ENCODE measurements around the gene TOR4A.
"Not testable (repeated sequence)": the region's sequence is repeated elsewhere in the genome, so short reads cannot be mapped to it uniquely, and the experiment has no call there.

Gene TOR4A

DNA sequence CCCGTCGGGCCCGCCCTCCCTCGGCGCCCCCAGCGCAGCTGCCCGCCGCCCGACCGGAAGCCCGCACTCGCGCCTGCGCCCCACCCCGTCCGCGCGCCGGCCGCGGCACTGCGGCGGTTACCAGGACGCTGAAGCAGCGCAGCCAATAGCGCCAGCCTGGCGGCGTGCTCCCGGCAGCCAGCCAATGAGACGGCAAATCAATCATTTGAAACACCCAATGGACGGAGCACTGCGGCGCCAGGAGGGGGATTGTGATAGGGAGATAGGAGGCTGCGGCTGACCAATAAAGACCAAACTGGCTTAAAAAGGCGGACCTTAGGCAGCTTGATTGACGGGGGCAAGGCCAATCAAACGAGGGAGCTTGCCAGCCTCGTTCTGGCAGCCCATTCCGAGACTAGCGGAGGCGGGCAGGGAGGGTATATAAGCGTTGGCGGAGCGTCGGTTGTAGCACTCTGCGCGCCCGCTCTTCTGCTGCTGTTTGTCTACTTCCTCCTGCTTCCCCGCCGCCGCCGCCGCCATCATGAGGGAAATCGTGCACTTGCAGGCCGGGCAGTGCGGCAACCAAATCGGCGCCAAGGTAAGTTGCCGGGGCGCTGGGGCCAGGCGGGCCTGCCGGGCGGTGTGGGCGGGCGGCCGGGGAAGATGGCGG lies 36.6 kb upstream of the TOR4A start, which contains the start of gene TUBB4B:
Gene TUBB4B (plus strand): TSS at position 447 of the 649 bp plus-strand sequence. CDS start 74 bp downstream, at position 521.
- Histone ChIP-seq H3K4me1 (ENCODE audit: control insufficient read depth in 1 of 2, insufficient read depth in 1 of 2, low read depth in 1 of 2, low read length in 1 of 2) (peaks cover 67 to 70% of the 10 kb centered on the region in 2 experiments), H3K36me3 (peaks cover 23% of the 10 kb centered on the region), H3K4me3 (ENCODE audit: low read depth in 1 of 2, low read length in 1 of 2) (peak within 1 kb of the TSS; percentile 79 to 96), H3K27me3 (peaks cover 1% of the 10 kb centered on the region), H3K27ac (peak within 1 kb of the TSS; percentile 96), H3K9me3 (no peaks in the 10 kb centered on the region)
- TF ChIP-seq, protein P1, sequence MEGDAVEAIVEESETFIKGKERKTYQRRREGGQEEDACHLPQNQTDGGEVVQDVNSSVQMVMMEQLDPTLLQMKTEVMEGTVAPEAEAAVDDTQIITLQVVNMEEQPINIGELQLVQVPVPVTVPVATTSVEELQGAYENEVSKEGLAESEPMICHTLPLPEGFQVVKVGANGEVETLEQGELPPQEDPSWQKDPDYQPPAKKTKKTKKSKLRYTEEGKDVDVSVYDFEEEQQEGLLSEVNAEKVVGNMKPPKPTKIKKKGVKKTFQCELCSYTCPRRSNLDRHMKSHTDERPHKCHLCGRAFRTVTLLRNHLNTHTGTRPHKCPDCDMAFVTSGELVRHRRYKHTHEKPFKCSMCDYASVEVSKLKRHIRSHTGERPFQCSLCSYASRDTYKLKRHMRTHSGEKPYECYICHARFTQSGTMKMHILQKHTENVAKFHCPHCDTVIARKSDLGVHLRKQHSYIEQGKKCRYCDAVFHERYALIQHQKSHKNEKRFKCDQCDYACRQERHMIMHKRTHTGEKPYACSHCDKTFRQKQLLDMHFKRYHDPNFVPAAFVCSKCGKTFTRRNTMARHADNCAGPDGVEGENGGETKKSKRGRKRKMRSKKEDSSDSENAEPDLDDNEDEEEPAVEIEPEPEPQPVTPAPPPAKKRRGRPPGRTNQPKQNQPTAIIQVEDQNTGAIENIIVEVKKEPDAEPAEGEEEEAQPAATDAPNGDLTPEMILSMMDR (IDR thresholded peaks at IDR 0.05), result peak; percentile 40

DNA sequence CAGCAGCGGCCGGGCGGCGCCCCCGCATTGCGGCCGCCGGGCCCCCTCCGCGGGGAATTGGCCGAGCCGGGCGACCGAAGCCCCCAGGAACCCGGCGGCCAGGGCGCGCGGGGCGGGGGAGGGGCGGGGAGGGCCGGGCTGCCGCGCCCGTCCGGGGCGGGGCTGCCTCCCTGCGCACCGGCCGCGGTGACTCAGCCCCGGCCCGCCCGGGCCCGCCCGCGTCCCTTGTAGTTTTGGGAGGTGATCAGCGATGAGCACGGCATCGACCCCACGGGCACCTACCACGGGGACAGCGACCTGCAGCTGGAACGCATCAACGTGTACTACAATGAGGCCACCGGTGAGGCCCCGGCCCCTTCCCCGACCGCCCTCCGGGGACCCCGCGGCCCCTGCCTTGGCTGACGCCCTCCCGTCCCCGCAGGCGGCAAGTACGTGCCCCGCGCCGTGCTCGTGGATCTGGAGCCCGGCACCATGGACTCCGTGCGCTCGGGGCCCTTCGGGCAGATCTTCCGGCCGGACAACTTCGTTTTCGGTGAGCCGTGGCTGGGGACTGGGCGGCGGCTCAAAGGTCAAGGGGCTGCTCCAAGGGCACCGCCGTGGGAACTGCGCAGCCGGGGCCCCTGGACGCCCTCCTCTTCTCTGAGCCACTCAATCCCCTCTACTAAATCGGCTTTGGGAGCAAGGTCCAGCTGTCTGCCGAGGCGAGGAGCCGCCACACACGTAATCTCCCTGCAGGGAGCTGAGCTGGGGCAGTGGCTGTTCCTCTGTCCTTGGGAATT lies 35.8 kb upstream of the TOR4A start:
- H3K36me3 ChIP-seq, result peaks cover 23% of the 10 kb centered on the region
- H3K27me3 ChIP-seq, result no peaks in the 10 kb centered on the region
- H3K4me1 ChIP-seq (ENCODE audit: control insufficient read depth in 1 of 2, insufficient read depth in 1 of 2, low read depth in 1 of 2, low read length in 1 of 2), result peaks cover 60 to 63% of the 10 kb centered on the region in 2 experiments
- peak overlapping the region; percentile 96 for H3K27ac ChIP-seq
- H3K4me3 ChIP-seq (ENCODE audit: low read depth in 1 of 2, low read length in 1 of 2), result peak overlapping the region; percentile 79 to 96
- no peaks in the 10 kb centered on the region for H3K9me3 ChIP-seq
- TF ChIP-seq, protein P1 (IDR thresholded peaks at IDR 0.05), result no peak

DNA sequence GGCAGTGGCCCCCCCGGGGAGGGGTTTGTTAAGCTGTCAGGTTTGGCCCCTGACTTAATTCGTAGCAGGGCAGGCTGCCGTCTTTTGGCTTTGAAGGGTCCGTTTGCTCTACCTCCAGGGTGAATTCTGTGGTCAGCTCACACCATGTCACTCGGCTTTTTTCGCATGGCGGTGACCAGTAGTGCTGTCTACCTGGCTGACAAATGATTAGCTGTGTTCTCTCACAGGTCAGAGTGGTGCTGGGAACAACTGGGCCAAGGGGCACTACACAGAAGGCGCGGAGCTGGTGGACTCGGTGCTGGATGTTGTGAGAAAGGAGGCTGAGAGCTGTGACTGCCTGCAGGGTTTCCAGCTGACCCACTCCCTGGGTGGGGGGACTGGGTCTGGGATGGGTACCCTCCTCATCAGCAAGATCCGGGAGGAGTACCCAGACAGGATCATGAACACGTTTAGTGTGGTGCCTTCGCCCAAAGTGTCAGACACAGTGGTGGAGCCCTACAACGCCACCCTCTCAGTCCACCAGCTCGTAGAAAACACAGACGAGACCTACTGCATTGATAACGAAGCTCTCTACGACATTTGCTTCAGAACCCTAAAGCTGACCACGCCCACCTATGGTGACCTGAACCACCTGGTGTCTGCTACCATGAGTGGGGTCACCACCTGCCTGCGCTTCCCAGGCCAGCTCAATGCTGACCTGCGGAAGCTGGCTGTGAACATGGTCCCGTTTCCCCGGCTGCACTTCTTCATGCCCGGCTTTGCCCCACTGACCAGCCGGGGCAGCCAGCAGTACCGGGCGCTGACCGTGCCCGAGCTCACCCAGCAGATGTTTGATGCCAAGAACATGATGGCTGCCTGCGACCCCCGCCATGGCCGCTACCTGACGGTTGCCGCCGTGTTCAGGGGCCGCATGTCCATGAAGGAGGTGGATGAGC lies 35.0 kb upstream of the TOR4A start:
- peaks cover 23% of the 10 kb centered on the region for H3K36me3 ChIP-seq
- TF ChIP-seq, protein P1 (IDR thresholded peaks at IDR 0.05), result no peak
- H3K27ac ChIP-seq, result peak overlapping the region; percentile 96
- H3K4me1 ChIP-seq (ENCODE audit: control insufficient read depth in 1 of 2, insufficient read depth in 1 of 2, low read depth in 1 of 2, low read length in 1 of 2), result peaks cover 51 to 54% of the 10 kb centered on the region in 2 experiments
- H3K9me3 ChIP-seq, result no peaks in the 10 kb centered on the region
- H3K4me3 ChIP-seq (ENCODE audit: low read depth in 1 of 2, low read length in 1 of 2), result peak overlapping the region; percentile 71 to 79
- H3K27me3 ChIP-seq, result no peaks in the 10 kb centered on the region

DNA sequence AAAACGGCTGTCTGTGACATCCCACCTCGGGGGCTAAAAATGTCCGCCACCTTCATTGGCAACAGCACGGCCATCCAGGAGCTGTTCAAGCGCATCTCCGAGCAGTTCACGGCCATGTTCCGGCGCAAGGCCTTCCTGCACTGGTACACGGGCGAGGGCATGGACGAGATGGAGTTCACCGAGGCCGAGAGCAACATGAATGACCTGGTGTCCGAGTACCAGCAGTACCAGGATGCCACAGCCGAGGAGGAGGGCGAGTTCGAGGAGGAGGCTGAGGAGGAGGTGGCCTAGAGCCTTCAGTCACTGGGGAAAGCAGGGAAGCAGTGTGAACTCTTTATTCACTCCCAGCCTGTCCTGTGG lies 34.3 kb upstream of the TOR4A start:
- H3K4me1 ChIP-seq (ENCODE audit: control insufficient read depth in 1 of 2, insufficient read depth in 1 of 2, low read depth in 1 of 2, low read length in 1 of 2), result peaks cover 44 to 47% of the 10 kb centered on the region in 2 experiments
- H3K4me3 ChIP-seq (ENCODE audit: low read depth in 1 of 2, low read length in 1 of 2), result not testable (repeated sequence)

DNA sequence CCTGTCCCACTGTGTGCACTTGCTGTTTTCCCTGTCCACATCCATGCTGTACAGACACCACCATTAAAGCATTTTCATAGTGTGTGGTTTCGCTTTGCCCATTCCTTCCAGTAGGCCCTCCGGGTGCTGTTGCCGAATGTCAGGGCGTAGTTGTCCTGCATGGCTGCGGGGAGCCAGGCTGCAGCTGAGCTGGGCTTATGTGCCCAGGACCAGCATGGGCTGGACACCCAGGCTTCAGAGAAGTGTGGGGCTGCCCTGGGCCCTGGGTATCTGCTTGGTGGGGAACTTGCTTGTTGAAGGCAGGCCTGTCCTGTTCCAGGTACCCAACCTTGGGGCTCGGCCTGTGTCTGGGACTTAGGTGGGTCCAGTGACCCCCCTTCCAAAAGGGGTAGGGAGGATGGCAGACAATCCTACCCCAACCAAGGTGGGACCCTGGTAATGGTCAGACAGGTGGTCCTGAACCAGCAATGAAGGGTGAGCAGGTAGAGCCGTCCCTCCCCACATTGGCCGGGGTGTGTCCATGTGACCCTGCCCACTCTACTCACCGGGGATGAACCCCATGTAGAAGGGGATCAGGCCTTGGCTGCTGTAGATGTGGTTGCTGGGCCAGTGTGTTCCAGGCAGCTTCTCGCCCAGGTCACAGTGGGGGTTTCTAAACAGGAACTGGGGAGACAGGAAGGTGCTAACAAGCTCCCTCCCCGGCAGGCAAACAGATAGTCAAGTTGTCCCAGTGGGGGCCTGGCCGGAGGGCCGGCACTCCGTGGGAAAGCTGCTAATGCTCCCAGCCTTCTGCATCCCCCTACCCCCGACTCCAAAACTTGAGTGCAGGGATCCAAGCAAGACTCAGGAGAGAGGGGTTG lies 33.7 kb upstream of the TOR4A start:
- H3K9me3 ChIP-seq, result no peaks in the 10 kb centered on the region
- no peak overlapping the region for H3K4me3 ChIP-seq (ENCODE audit: low read depth in 1 of 2, low read length in 1 of 2)
- H3K27me3 ChIP-seq, result no peaks in the 10 kb centered on the region
- H3K36me3 ChIP-seq, result peaks cover 23% of the 10 kb centered on the region
- H3K4me1 ChIP-seq (ENCODE audit: control insufficient read depth in 1 of 2, insufficient read depth in 1 of 2, low read depth in 1 of 2, low read length in 1 of 2), result peaks cover 41% of the 10 kb centered on the region in 2 experiments
- peak overlapping the region; percentile 36 for H3K27ac ChIP-seq
- TF ChIP-seq, protein P1 (IDR thresholded peaks at IDR 0.05), result no peak

More for the DNA sequence above, 34.3 kb upstream of the TOR4A start:
- peak overlapping the region; percentile 36 for H3K27ac ChIP-seq
- H3K9me3 ChIP-seq, H3K27me3 ChIP-seq: not testable (repeated sequence)
- peaks cover 23% of the 10 kb centered on the region for H3K36me3 ChIP-seq

All from neutrophil (primary cell).